ENCODE results near the gene SORBS1.

SORBS1 gene

DNA sequence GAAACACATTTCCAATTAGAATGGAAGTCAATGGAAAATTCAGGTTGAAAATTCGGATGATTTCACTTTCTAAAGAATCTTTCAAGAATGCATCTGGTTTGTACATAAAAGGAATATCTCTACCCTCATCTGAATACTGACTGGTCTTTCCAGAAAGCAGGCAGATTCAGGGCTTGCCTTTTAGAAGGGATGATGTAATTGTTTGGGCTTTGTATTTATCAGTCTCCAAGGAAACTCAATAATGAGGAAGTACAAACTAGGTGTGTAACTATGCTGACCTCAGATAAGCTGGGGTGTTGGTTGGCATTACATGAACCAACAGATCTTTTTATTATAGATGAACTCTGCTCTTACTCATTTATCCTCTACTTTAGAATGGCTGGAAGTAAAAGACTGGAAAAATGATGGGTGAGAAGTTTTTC, 294.5 kb downstream of the SORBS1 start:
- no peak for DNase-seq (ENCODE audit: low read depth)

DNA sequence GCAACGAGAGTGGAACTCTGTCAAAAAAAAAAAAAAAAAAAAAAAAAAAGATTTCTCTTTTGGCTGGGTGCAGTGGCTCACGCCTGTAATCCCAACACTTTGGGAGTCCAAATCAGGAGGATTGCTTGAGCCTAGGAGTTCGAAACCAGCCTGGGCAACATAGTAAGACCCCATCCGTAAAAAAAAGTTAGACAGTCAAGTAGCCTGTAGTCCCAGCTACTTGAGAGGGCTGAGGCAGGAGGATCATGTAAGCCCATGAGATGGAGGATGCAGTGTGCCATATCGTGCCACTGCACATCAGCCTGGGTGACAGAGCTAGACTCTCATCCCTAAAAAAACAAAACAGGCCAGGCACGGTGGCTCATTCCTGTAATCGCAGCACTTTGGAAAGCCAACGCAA, 295.6 kb downstream of the SORBS1 start:
- DNase-seq (ENCODE audit: low read depth), result no peak

- DNase-seq (ENCODE audit: low read depth), result no peak
Observed at GRCh38 chr10:95264227-95265051, 296.7 kb downstream of the SORBS1 start.

DNA sequence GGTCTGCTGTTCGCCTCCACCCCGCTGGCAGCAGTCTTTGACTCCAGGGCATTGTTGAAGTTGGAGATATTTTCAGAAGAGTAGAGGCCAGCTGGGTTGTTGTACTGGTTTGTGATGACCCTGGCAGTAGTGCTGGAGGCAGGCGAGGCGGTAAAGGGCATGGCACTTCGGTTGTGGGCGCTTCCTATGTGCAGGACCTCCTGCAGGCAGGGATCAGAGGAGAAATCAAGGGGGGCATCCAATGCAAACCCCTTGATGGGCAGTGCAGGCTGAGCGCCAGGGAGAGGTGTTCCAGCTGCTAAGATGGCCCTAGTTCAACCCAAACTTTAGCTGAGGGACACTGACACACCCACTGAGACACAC, 297.3 kb downstream of the SORBS1 start:
- no peak for DNase-seq (ENCODE audit: low read depth)

GRCh38 chr10:95262763-95263518, 298.2 kb downstream of the SORBS1 start:
- DNase-seq (ENCODE audit: low read depth), result no peak

DNA sequence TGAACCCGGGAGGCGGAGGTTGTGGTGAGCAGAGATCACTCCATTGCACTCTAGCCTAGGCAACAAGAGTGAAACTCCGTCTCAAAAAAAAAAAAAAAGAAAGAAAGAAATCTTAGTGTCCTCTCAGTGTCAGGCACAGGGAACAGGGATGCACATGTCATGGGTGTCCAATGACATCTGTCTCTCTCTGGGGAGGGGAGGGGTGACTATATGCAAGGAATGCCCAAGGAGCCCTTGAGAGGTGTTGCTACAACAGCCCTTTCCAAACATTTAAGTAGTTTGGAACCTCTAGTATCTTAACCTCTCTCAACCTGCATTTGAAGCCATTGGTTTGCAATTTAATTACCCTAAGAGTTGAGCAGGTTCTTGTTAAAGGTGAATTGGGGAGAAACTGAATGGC, 299.2 kb downstream of the SORBS1 start:
- no peak for DNase-seq (ENCODE audit: low read depth)
